ENCODE data around the gene GJC1. TPM values are rescaled to one million over a fixed set of nuclear protein-coding genes. Genes with fewer than 3 reads are reported as not detected.
A peak's percentile ranks its signal among the peaks of the same experiment; 100 is the strongest.

The GJC1 gene
- total RNA-seq, 1 experiment from 2014 or later, result 119 TPM

GRCh38 chr17:44782326-44782850 is 47.7 kb downstream of the GJC1 start:
- no peak overlapping the region for H3K4me2 ChIP-seq (ENCODE audit: insufficient read depth, insufficient read length, low read length)
- H3K18ac ChIP-seq (ENCODE audit: insufficient read length, low read depth, low read length), result no peak overlapping the region
- WGBS (ENCODE audit: extremely low coverage, insufficient read length, low lambda C conversion rate), result no CpG with 5 or more reads among the region's 11 CpGs
- H3T11ph ChIP-seq (ENCODE audit: low read length), result no peak overlapping the region
- Mint-ChIP-seq H3K27ac (peak overlapping the region; percentile 15 to 58 (median 47); a peak in 3 of 7 replicates), H3K27me3 (ENCODE audit: low read depth) (peaks cover 16% of the 10 kb centered on the region), H3K4me1 (peaks cover 18 to 31% of the 10 kb centered on the region in 2 experiments), H3K36me3 (ENCODE audit: insufficient read depth in 1 of 3, low read depth in 3 of 3) (no peaks in the 10 kb centered on the region), H3K9me3 (no peaks in the 10 kb centered on the region), H3K4me3 (0 out of 5 replicates have a peak overlapping the region, but pooled peaks of 1 of the 2 experiments have one; percentile 33)
- H3K79me1 ChIP-seq (ENCODE audit: insufficient read depth, low read depth, low read length, poor library complexity, severe bottlenecking), result no peaks in the 10 kb centered on the region
- H4K8ac ChIP-seq (replicated peaks; ENCODE audit: insufficient read length, low read depth, low read length), result no peak overlapping the region
- H2BK20ac ChIP-seq (ENCODE audit: low read depth, low read length, poor library complexity, severe bottlenecking), result no peak overlapping the region
- H3K23ac ChIP-seq (ENCODE audit: insufficient read length, low read depth, low read length), result no peak overlapping the region
- no peaks in the 10 kb centered on the region; the same call in 1 of the 2 replicates for H3K27me3 ChIP-seq (ENCODE audit: insufficient read depth, low read length)
- DNase-seq, result peak; percentile 33
- no peak overlapping the region for H2BK120ac ChIP-seq (ENCODE audit: low read depth, low read length, poor library complexity, severe bottlenecking)
- no peak overlapping the region for H2BK12ac ChIP-seq (ENCODE audit: insufficient read length, low read depth, low read length)
- H3K9ac ChIP-seq (ENCODE audit: extremely low read depth, insufficient read length, low read length), result no peak overlapping the region
- H3K56ac ChIP-seq (ENCODE audit: insufficient read length, low read depth, low read length), result no peak overlapping the region
- H3K4ac ChIP-seq (ENCODE audit: low read depth, low read length), result no peak overlapping the region
- no peak overlapping the region for H2BK15ac ChIP-seq (ENCODE audit: low read depth, low read length)
- no peak overlapping the region for H4K91ac ChIP-seq (ENCODE audit: insufficient read length, low read depth, low read length)
- TF ChIP-seq, protein P1, sequence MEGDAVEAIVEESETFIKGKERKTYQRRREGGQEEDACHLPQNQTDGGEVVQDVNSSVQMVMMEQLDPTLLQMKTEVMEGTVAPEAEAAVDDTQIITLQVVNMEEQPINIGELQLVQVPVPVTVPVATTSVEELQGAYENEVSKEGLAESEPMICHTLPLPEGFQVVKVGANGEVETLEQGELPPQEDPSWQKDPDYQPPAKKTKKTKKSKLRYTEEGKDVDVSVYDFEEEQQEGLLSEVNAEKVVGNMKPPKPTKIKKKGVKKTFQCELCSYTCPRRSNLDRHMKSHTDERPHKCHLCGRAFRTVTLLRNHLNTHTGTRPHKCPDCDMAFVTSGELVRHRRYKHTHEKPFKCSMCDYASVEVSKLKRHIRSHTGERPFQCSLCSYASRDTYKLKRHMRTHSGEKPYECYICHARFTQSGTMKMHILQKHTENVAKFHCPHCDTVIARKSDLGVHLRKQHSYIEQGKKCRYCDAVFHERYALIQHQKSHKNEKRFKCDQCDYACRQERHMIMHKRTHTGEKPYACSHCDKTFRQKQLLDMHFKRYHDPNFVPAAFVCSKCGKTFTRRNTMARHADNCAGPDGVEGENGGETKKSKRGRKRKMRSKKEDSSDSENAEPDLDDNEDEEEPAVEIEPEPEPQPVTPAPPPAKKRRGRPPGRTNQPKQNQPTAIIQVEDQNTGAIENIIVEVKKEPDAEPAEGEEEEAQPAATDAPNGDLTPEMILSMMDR (conservative IDR thresholded peaks at IDR 0.05), result no peak
- peaks cover 2% of the 10 kb centered on the region; the same call in 1 of the 2 replicates for H3K4me1 ChIP-seq (ENCODE audit: insufficient read depth, low read length)
- no peak overlapping the region for H2AK5ac ChIP-seq (ENCODE audit: insufficient read length, low read length)
- no peaks in the 10 kb centered on the region for H3K9me3 ChIP-seq (ENCODE audit: control insufficient read depth, low read depth, low read length)
- no peak overlapping the region for H2BK5ac ChIP-seq (ENCODE audit: insufficient read length, low read length)
- no peak overlapping the region for H4K5ac ChIP-seq (ENCODE audit: insufficient read length, low read depth, low read length)
- no peak overlapping the region for H3K27ac ChIP-seq (ENCODE audit: insufficient read length, low read depth, low read length)
- H3K23me2 ChIP-seq (ENCODE audit: insufficient read length, low read depth, low read length, poor library complexity, severe bottlenecking), result no peaks in the 10 kb centered on the region
- no peaks in the 10 kb centered on the region for H4K20me1 ChIP-seq (ENCODE audit: control insufficient read depth, insufficient read depth, insufficient read length)
- H3K14ac ChIP-seq (ENCODE audit: insufficient read depth, low read length), result no peak overlapping the region
- no peak overlapping the region for H2AFZ ChIP-seq (ENCODE audit: low read length)
- no peaks in the 10 kb centered on the region for H3K79me2 ChIP-seq (ENCODE audit: insufficient read depth, low read length)
